ENCODE data around the gene TOP2A. TPM values are rescaled to one million over a fixed set of nuclear protein-coding genes. Genes with fewer than 3 reads are reported as not detected.
A peak's percentile ranks its signal among the peaks of the same experiment; 100 is the strongest.

The TOP2A gene
- total RNA-seq, 1 experiment from 2014 or later = 230 TPM

- WGBS (ENCODE audit: extremely low coverage, insufficient read length, low lambda C conversion rate) = no CpG with 5 or more reads among the region's 1 CpG
- H3K56ac ChIP-seq (ENCODE audit: insufficient read length, low read depth, low read length) = no peak overlapping the region
- peaks cover 19% of the 10 kb centered on the region for H3K23me2 ChIP-seq (ENCODE audit: insufficient read length, low read depth, low read length, poor library complexity, severe bottlenecking)
- no peak overlapping the region for H4K5ac ChIP-seq (ENCODE audit: insufficient read length, low read depth, low read length)
- H2AK5ac ChIP-seq (ENCODE audit: insufficient read length, low read length) = no peak overlapping the region
- H3K27me3 ChIP-seq (ENCODE audit: insufficient read depth, low read length) = peaks cover 18% of the 10 kb centered on the region; the same call in 1 of the 2 replicates
- H2BK120ac ChIP-seq (ENCODE audit: low read depth, low read length, poor library complexity, severe bottlenecking) = no peak overlapping the region
- no peaks in the 10 kb centered on the region for H3K9me3 Mint-ChIP-seq
- no peak overlapping the region for H4K91ac ChIP-seq (ENCODE audit: insufficient read length, low read depth, low read length)
- no peaks in the 10 kb centered on the region for H3K9me3 ChIP-seq (ENCODE audit: control insufficient read depth, low read depth, low read length)
- no peak overlapping the region for H3K9ac ChIP-seq (ENCODE audit: extremely low read depth, insufficient read length, low read length)
- peaks cover 91% of the 10 kb centered on the region for H3K27me3 Mint-ChIP-seq (ENCODE audit: low read depth)
- no peaks in the 10 kb centered on the region for H4K20me1 ChIP-seq (ENCODE audit: control insufficient read depth, insufficient read depth, insufficient read length)
- H3K18ac ChIP-seq (ENCODE audit: insufficient read length, low read depth, low read length) = peak overlapping the region; percentile 19
- H3K4ac ChIP-seq (ENCODE audit: low read depth, low read length) = no peak overlapping the region
- no peak overlapping the region for H2BK15ac ChIP-seq (ENCODE audit: low read depth, low read length)
- peaks cover 76 to 81% of the 10 kb centered on the region in 2 experiments for H3K4me1 Mint-ChIP-seq
- H2AFZ ChIP-seq (ENCODE audit: low read length) = no peak overlapping the region
- H4K8ac ChIP-seq (replicated peaks; ENCODE audit: insufficient read length, low read depth, low read length) = no peak overlapping the region
- TF ChIP-seq CTCF (conservative IDR thresholded peaks at IDR 0.05) = no peak
- peak overlapping the region in 1 of 3 experiments; percentile 93; a peak in 2 of 7 replicates for H3K27ac Mint-ChIP-seq
- peaks cover 23% of the 10 kb centered on the region for H3K4me1 ChIP-seq (ENCODE audit: insufficient read depth, low read length)
- H2BK20ac ChIP-seq (ENCODE audit: low read depth, low read length, poor library complexity, severe bottlenecking) = no peak overlapping the region
- peaks cover 7 to 15% (median 14%) of the 10 kb centered on the region in 3 experiments; a peak in 5 of 7 replicates for H3K36me3 Mint-ChIP-seq (ENCODE audit: insufficient read depth in 1 of 3, low read depth in 3 of 3)
- no peak overlapping the region for H2BK12ac ChIP-seq (ENCODE audit: insufficient read length, low read depth, low read length)
- no peak overlapping the region for H3K14ac ChIP-seq (ENCODE audit: insufficient read depth, low read length)
- H3K4me3 Mint-ChIP-seq = peak overlapping the region; percentile 59 to 73
- no peak overlapping the region for H3K23ac ChIP-seq (ENCODE audit: insufficient read length, low read depth, low read length)
- no peak overlapping the region for H3T11ph ChIP-seq (ENCODE audit: low read length)
- H3K79me1 ChIP-seq (ENCODE audit: insufficient read depth, low read depth, low read length, poor library complexity, severe bottlenecking) = no peaks in the 10 kb centered on the region
- no peak overlapping the region for H3K27ac ChIP-seq (ENCODE audit: insufficient read length, low read depth, low read length)
- peak overlapping the region; percentile 4 for H3K4me2 ChIP-seq (ENCODE audit: insufficient read depth, insufficient read length, low read length)
- no peaks in the 10 kb centered on the region for H3K79me2 ChIP-seq (ENCODE audit: insufficient read depth, low read length)
- H2BK5ac ChIP-seq (ENCODE audit: insufficient read length, low read length) = no peak overlapping the region
- DNase-seq = no peak
Measured at GRCh38 chr17:40346765-40347158, 70.9 kb downstream of the TOP2A start.
